Measurements from ENCODE around the gene NHLRC4. TPM values are rescaled to one million over a fixed set of nuclear protein-coding genes. Genes with fewer than 3 reads are reported as not detected.

Gene NHLRC4
- total RNA-seq, 4 donors from 2014 or later, result 0.09 to 0.95 (median 0.59) TPM; not detected in 1

DNA sequence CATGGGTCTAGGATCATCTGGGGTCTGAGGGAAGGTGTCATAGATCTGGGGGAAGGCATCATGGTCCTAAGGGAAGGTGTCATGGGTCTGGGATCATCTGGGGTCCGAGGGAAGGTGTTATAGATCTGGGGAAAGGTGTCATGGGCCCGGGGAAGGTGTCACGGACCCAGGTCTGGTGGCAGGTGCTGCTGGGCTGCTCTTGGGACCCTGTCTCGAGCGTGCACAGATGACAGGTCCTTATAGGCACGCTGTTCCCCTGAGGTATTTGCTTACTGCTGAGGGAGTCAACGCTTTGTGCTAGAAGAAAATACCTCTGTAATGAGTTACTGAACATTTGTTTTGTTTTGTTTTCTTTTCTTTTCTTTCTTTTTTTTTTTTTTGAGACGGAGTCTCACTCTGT, 24.4 kb downstream of the NHLRC4 start:
- intact Hi-C loops (cut with DNase I), result no loop called here
- H3K4me1 ChIP-seq, result peaks cover 63 to 84% (median 72%) of the 10 kb centered on the region in 3 donors
- peaks cover 0 to 1% (median 0%) of the 10 kb centered on the region in 3 donors for H3K36me3 ChIP-seq
- no peak for DNase-seq
- TF ChIP-seq, protein P1, sequence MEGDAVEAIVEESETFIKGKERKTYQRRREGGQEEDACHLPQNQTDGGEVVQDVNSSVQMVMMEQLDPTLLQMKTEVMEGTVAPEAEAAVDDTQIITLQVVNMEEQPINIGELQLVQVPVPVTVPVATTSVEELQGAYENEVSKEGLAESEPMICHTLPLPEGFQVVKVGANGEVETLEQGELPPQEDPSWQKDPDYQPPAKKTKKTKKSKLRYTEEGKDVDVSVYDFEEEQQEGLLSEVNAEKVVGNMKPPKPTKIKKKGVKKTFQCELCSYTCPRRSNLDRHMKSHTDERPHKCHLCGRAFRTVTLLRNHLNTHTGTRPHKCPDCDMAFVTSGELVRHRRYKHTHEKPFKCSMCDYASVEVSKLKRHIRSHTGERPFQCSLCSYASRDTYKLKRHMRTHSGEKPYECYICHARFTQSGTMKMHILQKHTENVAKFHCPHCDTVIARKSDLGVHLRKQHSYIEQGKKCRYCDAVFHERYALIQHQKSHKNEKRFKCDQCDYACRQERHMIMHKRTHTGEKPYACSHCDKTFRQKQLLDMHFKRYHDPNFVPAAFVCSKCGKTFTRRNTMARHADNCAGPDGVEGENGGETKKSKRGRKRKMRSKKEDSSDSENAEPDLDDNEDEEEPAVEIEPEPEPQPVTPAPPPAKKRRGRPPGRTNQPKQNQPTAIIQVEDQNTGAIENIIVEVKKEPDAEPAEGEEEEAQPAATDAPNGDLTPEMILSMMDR (IDR thresholded peaks at IDR 0.05), result no peak
- TF ChIP-seq POLR2A (IDR thresholded peaks at IDR 0.05), result no peak
- H3K27ac ChIP-seq, result peak overlapping the region in 2 of 4 donors; percentile 93 to 95
- H3K9me3 ChIP-seq, result no peaks in the 10 kb centered on the region
- no peaks in the 10 kb centered on the region for H3K27me3 ChIP-seq
- 71 to 72% methylated on average over 8 of the region's 8 CpGs for WGBS, 2 donors
- H3K4me3 ChIP-seq, result peak overlapping the region; percentile 71 to 92 (median 76)

DNA sequence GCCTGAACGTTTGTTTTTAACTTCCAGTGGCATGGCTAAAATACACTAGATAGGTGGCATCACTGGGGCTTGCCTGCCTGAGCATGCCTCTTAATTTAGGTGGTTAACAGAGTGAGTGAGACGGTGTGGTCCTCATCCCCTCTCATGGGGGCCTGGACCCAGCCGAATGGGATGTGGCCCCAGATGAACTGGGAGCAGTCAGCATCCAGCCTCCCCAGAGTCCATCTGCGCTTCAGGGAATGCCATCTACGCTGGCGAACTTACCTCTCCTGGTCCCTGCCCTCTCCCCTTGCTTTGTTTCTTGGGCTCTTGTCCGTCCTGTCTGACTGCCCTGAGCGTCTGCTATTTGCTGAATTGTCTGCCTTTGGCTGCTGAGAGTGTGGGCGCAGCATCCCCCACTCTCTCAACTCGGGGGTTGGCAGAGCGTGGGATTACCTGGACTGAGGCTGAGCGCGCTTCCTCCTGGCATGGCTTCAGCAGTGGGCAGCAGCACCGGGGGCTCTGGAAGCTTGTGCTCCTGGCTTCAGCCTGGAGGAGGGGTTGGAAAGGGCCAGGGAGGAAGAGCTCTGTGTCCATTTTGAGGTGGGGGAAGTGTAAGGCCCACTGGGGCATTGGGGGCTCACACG, 25.2 kb downstream of the NHLRC4 start:
- Histone ChIP-seq H3K36me3 (peaks cover 0 to 9% (median 0%) of the 10 kb centered on the region in 3 donors), H3K4me1 (peaks cover 62 to 83% (median 67%) of the 10 kb centered on the region in 3 donors), H3K27ac (peak overlapping the region; percentile 76 to 95 (median 88)), H3K9me3 (no peaks in the 10 kb centered on the region), H3K4me3 (peak overlapping the region in 3 of 4 donors; percentile 71 to 92 (median 80)), H3K27me3 (no peaks in the 10 kb centered on the region)
- no peak for DNase-seq
- 45 to 61% methylated on average over 4 to 10 of the region's 15 CpGs for WGBS, 2 donors
- intact Hi-C loops (cut with DNase I), result no loop called here
- no peak for TF ChIP-seq POLR2A (IDR thresholded peaks at IDR 0.05)
- TF ChIP-seq, protein P1 (IDR thresholded peaks at IDR 0.05), result no peak

DNA sequence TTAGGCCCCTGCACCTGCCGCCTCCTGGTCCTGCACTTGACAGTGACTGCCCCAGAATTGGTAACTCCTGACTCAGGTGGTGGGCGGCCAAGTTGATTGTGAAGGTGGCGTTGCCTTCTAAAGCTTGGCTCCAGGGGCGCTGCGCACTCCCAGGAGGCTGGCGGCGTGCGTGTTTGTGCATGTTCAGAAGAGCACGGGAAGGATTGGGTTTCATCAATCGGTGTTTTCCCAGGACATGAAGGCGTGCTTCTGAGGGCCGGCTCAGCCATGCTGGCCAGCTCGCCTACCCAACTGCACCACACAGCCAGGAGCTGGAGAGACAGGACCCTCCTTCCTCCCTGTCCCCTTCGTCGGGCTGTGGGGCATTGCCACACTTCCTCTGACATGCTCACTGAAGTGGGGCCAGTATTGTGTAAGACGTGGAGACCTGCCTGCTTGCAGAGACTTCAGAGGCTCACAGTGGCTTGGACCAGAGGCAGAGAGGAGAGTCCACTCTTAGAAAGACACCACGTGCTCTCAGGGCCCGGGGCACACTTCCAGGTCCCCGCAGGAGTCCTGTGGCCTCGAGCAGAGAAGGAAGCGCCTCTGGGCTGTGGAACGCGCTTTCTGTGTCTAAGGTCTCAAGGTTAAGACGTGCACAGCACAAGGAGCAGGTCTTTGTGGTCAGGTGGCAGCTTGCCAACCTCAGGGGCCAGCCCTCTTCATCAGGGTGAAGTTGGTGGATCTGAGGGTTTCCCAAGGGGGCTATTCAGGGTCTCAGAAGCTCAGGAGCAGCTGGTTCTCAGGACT, 25.9 kb downstream of the NHLRC4 start:
- Histone ChIP-seq H3K4me1 (peaks cover 55 to 76% (median 60%) of the 10 kb centered on the region in 3 donors), H3K4me3 (peak overlapping the region in 3 of 4 donors; percentile 71 to 92 (median 80))
- intact Hi-C loops (cut with DNase I), result no loop called here

DNA sequence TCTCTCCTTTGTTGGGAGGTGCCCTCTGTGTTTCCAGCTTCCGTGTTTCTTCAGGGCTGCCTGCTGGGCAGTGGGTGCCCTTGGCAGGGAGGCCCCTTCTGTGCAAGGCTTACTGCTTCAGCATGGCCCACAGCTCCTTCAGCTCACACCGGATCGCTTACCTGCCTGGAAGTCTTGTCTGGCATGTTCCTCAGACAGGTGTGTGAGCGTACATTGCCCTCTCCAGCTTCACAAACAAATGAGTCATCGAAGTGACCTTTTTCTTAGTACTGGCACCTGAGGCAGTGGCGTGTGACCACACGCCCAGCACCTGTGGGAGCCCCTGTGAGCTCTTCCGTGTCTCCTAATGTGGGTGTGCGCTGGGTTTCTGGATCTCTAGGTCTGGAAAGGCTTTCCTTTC, 26.6 kb downstream of the NHLRC4 start:
- H3K27ac ChIP-seq, result peak overlapping the region; percentile 76 to 95 (median 88)
- H3K27me3 ChIP-seq, result no peaks in the 10 kb centered on the region
- intact Hi-C loops (cut with DNase I), result no loop called here
- no peaks in the 10 kb centered on the region for H3K9me3 ChIP-seq
- H3K4me1 ChIP-seq, result peaks cover 48 to 69% (median 53%) of the 10 kb centered on the region in 3 donors
- DNase-seq, result no peak
- H3K4me3 ChIP-seq, result peak overlapping the region in 3 of 4 donors; percentile 71 to 92 (median 80)
- no peak for TF ChIP-seq POLR2A (IDR thresholded peaks at IDR 0.05)
- TF ChIP-seq, protein P1 (IDR thresholded peaks at IDR 0.05), result peak in 1 of 6 experiments; percentile 10
- peaks cover 0 to 16% (median 0%) of the 10 kb centered on the region in 3 donors for H3K36me3 ChIP-seq
- WGBS, 2 donors, result 35 to 53% methylated on average over 6 to 8 of the region's 9 CpGs

More for the DNA sequence above, 25.9 kb downstream of the NHLRC4 start:
- Histone ChIP-seq H3K36me3 (peaks cover 0 to 16% (median 0%) of the 10 kb centered on the region in 3 donors), H3K9me3 (no peaks in the 10 kb centered on the region), H3K27me3 (no peaks in the 10 kb centered on the region), H3K27ac (peak overlapping the region; percentile 76 to 95 (median 88))
- TF ChIP-seq, protein P1 (IDR thresholded peaks at IDR 0.05), result peak in 5 of 6 experiments; percentile 11 to 74 (median 39)
- no peak for TF ChIP-seq POLR2A (IDR thresholded peaks at IDR 0.05)
- 42 to 44% methylated on average over 18 to 20 of the region's 24 CpGs for WGBS, 2 donors
- no peak for DNase-seq

- TF ChIP-seq, protein P1 (IDR thresholded peaks at IDR 0.05), result peak in 1 of 6 experiments; percentile 35
- no peak for TF ChIP-seq POLR2A (IDR thresholded peaks at IDR 0.05)
Measured at GRCh38 chr16:593807-594206, 27.0 kb downstream of the NHLRC4 start.

More at GRCh38 chr16:593807-594206, 27.0 kb downstream of the NHLRC4 start:
- no peak for DNase-seq
- H3K4me1 ChIP-seq, result peaks cover 47 to 66% (median 52%) of the 10 kb centered on the region in 3 donors
- peaks cover 0 to 20% (median 0%) of the 10 kb centered on the region in 3 donors for H3K36me3 ChIP-seq
- H3K27ac ChIP-seq, result peak overlapping the region; percentile 69 to 95 (median 79)
- H3K27me3 ChIP-seq, result no peaks in the 10 kb centered on the region
- peak overlapping the region in 2 of 4 donors; percentile 15 to 92 for H3K4me3 ChIP-seq
- intact Hi-C loops (cut with DNase I), result no loop called here
- H3K9me3 ChIP-seq, result no peaks in the 10 kb centered on the region
- WGBS, 2 donors, result 50 to 61% methylated on average over 2 to 12 of the region's 16 CpGs
